ENCODE measurements around the gene JAKMIP2. TPM values are rescaled to one million over a fixed set of nuclear protein-coding genes. Genes with fewer than 3 reads are reported as not detected.

JAKMIP2 gene
- total RNA-seq, 3 donors from 2014 or later (not counting 1 experiment from before 2014, with no cell fraction given) = 12.2 to 16.1 (median 14.9) TPM

DNA sequence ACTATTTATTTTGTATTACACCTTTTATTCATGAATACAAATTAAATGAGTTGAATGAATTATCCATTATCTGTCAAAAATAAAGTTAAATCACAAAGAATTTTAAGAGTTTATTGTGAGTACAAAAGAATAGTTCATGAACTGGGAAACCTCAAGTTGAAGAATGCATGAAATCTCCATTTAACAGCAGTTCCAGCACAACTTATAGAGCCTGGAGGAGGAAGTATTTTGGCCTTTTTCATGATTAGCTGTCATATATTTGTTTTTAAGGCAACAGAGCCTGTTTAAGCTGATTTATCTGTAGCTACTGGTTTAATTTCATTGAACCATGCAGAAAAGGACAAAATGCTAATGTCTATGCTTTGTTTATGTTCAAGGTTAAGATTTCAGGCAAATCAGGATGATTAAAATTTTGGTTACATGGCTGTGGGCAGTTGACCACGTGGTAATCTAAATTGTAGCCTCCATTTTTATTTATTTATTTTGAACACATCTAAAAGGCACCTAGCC is 36.8 kb upstream of the JAKMIP2 start:
- ATAC-seq (no peak), DNase-seq (no peak)
- Histone ChIP-seq H3K9me3 (ENCODE audit: control insufficient read depth, insufficient read depth, low read length) (no peaks in the 10 kb centered on the region), H3K4me3 (ENCODE audit: low read length) (no peak overlapping the region), H3K4me1 (ENCODE audit: control insufficient read depth, insufficient read depth, low read length) (no peaks in the 10 kb centered on the region), H3K27me3 (ENCODE audit: control insufficient read depth, insufficient read depth, low read length) (no peaks in the 10 kb centered on the region), H3K36me3 (ENCODE audit: control insufficient read depth, insufficient read depth, low read length) (no peaks in the 10 kb centered on the region), H3K27ac (ENCODE audit: low read length) (no peak overlapping the region)
- H3K4me3 Mint-ChIP-seq = no peak overlapping the region
- no peaks in the 10 kb centered on the region for H3K9me3 Mint-ChIP-seq
- intact Hi-C loops (cut with micrococcal nuclease) = no loop called here
- no peaks in the 10 kb centered on the region for H3K36me3 Mint-ChIP-seq
- TF ChIP-seq, protein P1, sequence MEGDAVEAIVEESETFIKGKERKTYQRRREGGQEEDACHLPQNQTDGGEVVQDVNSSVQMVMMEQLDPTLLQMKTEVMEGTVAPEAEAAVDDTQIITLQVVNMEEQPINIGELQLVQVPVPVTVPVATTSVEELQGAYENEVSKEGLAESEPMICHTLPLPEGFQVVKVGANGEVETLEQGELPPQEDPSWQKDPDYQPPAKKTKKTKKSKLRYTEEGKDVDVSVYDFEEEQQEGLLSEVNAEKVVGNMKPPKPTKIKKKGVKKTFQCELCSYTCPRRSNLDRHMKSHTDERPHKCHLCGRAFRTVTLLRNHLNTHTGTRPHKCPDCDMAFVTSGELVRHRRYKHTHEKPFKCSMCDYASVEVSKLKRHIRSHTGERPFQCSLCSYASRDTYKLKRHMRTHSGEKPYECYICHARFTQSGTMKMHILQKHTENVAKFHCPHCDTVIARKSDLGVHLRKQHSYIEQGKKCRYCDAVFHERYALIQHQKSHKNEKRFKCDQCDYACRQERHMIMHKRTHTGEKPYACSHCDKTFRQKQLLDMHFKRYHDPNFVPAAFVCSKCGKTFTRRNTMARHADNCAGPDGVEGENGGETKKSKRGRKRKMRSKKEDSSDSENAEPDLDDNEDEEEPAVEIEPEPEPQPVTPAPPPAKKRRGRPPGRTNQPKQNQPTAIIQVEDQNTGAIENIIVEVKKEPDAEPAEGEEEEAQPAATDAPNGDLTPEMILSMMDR (IDR thresholded peaks at IDR 0.05) = no peak
- H3K27ac Mint-ChIP-seq = no peak overlapping the region
- H3K4me1 Mint-ChIP-seq = peaks cover 0 to 9% of the 10 kb centered on the region in 2 donors
- WGBS (ENCODE audit: insufficient coverage) = 40% methylated on average over 1 of the region's 1 CpG
- H3K27me3 Mint-ChIP-seq (ENCODE audit: low read depth in 2 of 2) = peaks cover 8 to 14% of the 10 kb centered on the region in 2 donors

DNA sequence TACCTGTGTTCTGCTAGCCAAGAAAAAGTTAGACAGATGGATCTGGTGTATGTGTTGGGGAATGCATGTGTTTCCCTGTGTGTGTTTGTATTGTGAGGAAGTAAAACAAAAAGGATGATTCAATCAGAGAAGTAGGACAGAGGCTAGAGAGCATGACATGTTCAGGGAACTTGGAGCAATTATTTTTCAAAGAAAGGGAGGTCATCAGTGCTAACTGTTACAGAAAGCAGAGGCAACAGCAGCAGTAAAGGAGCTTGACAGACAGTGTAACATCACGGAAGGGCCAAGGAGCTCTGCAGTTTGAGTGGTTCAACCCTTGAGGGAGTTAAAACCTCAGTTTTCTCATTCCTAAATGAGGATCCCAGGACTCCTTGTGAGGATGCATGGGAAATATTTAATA is 35.8 kb upstream of the JAKMIP2 start:
- ATAC-seq (no peak), DNase-seq (no peak)
- Mint-ChIP-seq H3K4me1 (peaks cover 0 to 9% of the 10 kb centered on the region in 2 donors), H3K9me3 (no peaks in the 10 kb centered on the region), H3K4me3 (no peak overlapping the region), H3K36me3 (no peaks in the 10 kb centered on the region), H3K27me3 (ENCODE audit: low read depth in 2 of 2) (peaks cover 8 to 14% of the 10 kb centered on the region in 2 donors), H3K27ac (no peak overlapping the region)
- Histone ChIP-seq H3K4me1 (ENCODE audit: control insufficient read depth, insufficient read depth, low read length) (no peaks in the 10 kb centered on the region), H3K27ac (ENCODE audit: low read length) (no peak overlapping the region), H3K36me3 (ENCODE audit: control insufficient read depth, insufficient read depth, low read length) (no peaks in the 10 kb centered on the region), H3K27me3 (ENCODE audit: control insufficient read depth, insufficient read depth, low read length) (no peaks in the 10 kb centered on the region), H3K9me3 (ENCODE audit: control insufficient read depth, insufficient read depth, low read length) (no peaks in the 10 kb centered on the region), H3K4me3 (ENCODE audit: low read length) (no peak overlapping the region)
- TF ChIP-seq, protein P1 (IDR thresholded peaks at IDR 0.05) = no peak
- WGBS (ENCODE audit: insufficient coverage) = 89% methylated on average over 1 of the region's 1 CpG
- intact Hi-C loops (cut with micrococcal nuclease) = no loop called here

DNA sequence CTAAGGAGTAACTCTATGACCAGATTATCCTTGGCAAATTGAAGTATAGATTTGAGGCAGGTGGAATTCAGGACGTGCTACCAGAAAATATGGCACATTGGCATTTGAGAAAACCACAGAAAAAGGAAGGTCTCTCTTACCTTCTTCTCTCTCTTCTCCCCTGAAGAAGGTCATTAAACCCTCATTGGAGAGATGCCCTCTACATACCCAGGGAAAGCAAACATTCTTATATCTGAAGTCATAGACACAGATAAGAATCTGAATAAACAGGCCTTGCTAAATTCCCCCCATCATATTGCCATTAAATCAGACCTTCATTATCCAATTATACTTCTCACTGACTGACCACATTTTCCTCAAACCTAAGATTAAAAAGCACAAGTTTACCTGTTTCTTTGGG is 31.2 kb upstream of the JAKMIP2 start:
- WGBS (ENCODE audit: insufficient coverage) = 91% methylated on average over 1 of the region's 1 CpG
- no peak overlapping the region for H3K27ac Mint-ChIP-seq
- no peaks in the 10 kb centered on the region for H3K36me3 Mint-ChIP-seq
- ATAC-seq (no peak), DNase-seq (no peak)
- H3K4me1 Mint-ChIP-seq = peaks cover 0 to 5% of the 10 kb centered on the region in 2 donors
- H3K36me3 ChIP-seq (ENCODE audit: control insufficient read depth, insufficient read depth, low read length) = no peaks in the 10 kb centered on the region
- H3K9me3 Mint-ChIP-seq = no peaks in the 10 kb centered on the region
- H3K27me3 Mint-ChIP-seq (ENCODE audit: low read depth in 2 of 2) = peaks cover 0 to 10% of the 10 kb centered on the region in 2 donors
- intact Hi-C loops (cut with micrococcal nuclease) = no loop called here
- H3K27me3 ChIP-seq (ENCODE audit: control insufficient read depth, insufficient read depth, low read length) = no peaks in the 10 kb centered on the region
- H3K27ac ChIP-seq (ENCODE audit: low read length) = no peak overlapping the region
- TF ChIP-seq, protein P1 (IDR thresholded peaks at IDR 0.05) = no peak
- H3K4me3 ChIP-seq (ENCODE audit: low read length) = no peak overlapping the region
- H3K4me1 ChIP-seq (ENCODE audit: control insufficient read depth, insufficient read depth, low read length) = peaks cover 6% of the 10 kb centered on the region
- H3K4me3 Mint-ChIP-seq = no peak overlapping the region
- H3K9me3 ChIP-seq (ENCODE audit: control insufficient read depth, insufficient read depth, low read length) = no peaks in the 10 kb centered on the region
